GM18951 (cell line): ENCODE measurements around the gene SMG6.
"Not testable (repeated sequence)": the region's sequence is repeated elsewhere in the genome, so short reads cannot be mapped to it uniquely, and the experiment has no call there.

Experiments used
- POLR2A ChIP-seq: IDR thresholded peaks from 4 replicates; pipeline ENCODE4 v1.6.1; 2011; ENCODE audit warnings: mild to moderate bottlenecking; ENCODE audit not compliant: insufficient read length, insufficient read depth; ENCODE audit errors: extremely low read depth
- in situ Hi-C: fragments of 300-500 bp; cut with MboI; formaldehyde crosslinking; loops from one replicate; pipeline ENCODE4 v1.12.0; 2022; ENCODE audit warnings: low sequenced_read_pairs, mixed read lengths, inconsistent platforms; ENCODE audit not compliant: unreplicated experiment

The SMG6 gene

DNA sequence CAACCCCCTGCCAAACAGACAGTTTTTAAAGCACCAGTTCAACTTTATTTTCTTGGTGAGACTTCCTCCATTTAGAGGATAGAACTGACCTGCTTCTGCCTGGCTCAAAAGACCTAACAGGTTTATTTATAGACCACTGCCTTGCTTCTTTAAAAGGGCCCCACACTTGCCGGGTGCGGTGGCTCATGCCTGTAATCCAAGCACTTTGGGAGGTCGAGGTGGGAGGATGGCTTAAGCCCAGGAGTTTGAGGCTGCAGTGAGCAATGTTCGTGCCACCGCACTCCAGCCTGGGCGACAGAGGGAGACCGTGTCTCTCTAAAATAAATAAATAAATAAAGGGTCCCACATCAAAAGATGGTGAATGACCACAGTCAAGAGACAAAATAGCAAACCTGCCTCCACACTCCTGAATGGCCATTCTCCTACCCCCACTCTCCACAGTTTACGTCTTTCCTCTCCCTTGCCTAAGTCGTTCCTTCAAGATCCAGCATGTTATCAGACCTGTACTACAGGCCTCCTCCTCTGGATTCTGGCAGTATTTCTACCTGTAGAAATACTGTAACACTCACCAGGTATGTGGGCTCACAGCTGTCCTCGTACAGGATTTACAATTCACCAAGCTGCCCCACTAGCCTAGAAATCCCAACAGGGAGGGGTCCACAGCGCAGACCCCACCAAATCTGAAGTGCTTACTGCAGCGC, 95.6 kb downstream of the SMG6 start:
- in situ Hi-C loops: no loop called here

DNA sequence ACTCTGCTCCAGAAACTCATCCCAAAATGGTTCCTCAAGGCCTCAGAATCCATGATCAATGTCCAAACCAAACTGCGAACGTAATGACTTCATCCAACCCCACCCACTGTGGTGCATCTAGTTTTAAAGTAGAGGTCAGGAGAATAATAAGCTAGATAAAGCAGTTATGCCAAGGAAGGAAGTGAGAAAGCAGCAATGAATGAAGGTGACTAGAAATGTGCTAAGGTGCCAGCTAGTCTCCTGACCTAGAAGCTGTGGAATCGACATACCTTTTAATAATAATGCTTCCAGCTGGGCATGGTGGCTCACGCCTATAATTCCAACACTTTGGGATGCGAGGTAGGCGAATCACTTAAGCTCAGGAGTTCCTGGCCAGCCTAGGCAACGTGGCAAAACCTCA, 99.2 kb downstream of the SMG6 start:
- in situ Hi-C loops: no loop called here
- no peak for TF ChIP-seq POLR2A

More for the DNA sequence above, 95.6 kb downstream of the SMG6 start:
- TF ChIP-seq POLR2A: no peak

DNA sequence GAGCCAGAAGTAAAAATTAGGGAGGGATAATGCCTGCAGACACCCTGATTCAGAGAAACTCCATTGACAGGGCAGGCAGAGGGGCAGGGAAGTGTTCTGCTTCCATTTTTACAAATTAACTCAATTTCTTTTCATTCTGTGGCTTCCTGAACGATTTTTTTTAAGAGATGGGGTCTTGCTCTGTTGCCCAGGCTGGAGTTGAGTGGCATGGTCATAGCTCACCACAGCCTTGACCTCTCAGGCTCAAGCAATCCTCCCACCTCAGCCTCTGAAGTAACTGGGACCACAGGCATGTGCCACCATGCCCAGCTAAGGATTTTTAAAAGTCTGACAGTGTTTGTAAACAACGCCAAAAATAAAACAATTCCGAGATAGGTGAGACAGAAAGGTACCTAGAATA, 99.8 kb downstream of the SMG6 start:
- no peak for TF ChIP-seq POLR2A
- in situ Hi-C loops: no loop called here

DNA sequence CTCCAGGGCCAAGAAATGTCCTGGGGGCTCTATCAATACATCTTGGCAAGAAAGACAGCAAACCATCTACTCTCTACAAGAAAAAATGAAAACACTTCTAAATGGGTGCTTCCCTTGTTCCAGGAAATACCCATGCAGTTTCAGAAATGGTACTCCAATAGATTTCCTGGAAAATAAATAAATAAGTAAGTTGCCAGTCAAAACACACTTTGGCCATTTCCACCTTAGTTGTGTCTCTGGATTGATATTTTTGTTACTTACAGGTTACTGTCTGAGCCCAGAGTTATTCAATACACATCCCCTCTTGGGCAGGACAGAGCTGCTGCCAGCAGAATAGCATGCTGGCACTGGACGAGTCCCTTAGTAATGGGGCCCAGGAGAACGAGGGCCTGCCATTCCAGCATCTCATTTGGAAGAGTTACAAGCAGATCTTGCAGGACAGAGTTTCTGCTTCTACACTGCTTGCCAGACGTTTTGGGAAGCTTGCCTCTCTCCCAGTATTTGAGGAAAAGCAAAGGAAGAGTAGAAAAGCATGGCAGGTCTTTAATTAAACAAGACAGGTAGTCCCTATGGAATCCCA, 100.5 kb downstream of the SMG6 start:
- no peak for TF ChIP-seq POLR2A
- in situ Hi-C loops: no loop called here

DNA sequence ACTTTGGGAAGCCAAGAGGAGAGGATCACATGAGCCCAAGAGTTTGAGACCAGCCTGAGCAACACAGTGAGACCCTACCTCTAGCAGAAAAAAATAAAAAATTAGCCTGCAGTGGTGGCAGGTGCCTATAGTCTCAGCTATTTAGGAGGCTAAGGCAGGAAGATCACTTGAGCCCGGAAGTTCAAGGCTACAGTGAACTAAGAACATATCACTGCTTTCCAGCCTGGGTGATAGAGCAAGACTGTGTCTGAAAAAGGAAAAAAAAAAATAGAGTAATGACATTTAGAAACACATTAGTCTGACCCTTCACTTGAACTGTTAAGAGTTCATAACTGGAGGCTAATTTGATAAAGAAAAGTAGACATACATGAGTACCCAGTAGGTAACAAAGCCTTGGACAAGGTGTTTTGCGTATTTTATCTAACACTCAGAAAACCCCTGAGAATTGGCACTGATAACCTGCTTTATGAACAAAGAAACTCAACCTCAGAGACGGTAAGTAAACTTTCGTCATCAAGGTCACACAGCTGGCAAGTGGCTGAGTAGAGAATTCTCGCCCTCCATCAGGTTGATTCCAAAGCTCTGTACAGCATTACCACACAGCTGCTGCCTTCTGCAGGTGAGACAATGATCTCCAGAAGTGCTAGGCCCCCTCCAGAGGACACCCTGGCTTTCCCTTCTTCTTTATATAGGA, 101.1 kb downstream of the SMG6 start:
- in situ Hi-C loops: no loop called here
- TF ChIP-seq POLR2A: no peak

DNA sequence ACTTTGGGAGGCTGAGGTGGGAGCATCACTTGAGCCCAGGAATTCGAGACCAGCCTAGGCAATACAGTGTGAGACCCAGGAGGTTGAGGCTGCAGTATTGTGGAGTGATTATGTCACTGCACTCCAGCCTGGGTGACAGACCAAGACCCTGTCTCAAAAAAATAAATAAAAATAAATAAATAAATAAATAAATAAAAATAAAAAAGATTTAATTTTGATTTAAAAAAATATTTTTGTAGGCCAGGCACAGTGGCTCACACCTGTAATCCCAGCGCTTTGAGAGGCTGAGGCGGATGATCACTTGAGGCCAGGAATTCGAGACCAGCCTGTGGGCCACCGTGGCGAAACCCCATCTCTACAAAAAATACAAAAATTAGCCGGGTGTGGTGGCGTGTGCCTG, 104.2 kb downstream of the SMG6 start:
- in situ Hi-C loops: not testable (repeated sequence)

DNA sequence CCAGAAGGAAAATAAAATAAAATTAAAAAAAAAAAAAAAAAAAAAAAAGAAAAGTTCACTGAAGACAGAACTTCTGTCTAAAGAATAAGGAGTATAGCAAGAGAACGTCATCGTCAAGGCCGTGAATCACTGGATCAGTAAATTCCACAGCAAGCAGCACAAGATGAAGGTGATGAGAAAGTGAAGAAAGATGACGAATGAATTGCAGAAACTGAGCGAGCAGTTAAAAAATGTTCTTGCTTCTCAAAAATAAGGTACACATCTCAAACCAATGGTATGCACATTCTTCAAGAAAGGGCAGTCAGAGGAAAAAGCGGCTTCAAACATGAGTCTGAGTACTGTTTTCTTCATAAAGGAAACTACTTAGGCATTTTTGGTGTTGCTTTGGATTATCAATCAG, 104.7 kb downstream of the SMG6 start:
- in situ Hi-C loops: no loop called here
- TF ChIP-seq POLR2A: no peak

DNA sequence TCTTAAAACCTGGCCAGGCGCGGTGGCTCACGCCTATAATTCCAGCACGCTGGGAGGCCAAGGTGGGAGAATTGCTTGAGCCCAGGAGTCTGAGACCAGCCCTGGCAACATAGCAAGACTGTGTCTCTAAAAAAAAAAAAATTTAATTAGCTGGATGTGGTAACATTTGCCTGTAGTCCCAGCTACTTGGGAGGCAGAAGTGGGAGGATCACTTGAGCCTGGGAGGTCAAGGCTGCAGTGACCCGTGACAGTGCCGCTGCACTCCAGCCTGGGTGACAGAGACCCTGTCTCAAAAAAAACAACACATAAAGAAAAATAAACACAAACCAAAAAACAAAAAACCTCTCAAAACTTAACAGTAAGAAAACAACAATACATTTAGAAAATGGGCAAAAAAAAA, 106.3 kb downstream of the SMG6 start:
- in situ Hi-C loops: no loop called here

DNA sequence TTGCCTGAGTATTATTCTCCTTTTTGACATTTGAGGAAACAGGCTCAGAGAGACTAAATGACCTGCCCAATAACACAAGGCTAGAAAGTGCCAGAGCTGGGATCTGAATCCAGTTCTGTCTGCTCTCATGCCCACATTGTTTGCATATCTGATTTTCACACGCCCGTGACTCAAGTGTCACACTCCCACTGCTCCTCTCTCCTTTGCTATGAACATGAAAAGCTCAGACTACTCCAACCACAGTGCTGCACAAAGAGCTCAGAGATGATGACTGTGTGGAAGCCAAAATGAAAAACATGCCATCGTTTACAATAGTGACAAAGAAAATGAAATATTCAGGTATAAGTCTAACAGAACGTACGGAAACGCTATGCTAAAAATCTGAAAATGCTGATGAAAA, 107.9 kb downstream of the SMG6 start:
- no peak for TF ChIP-seq POLR2A
- in situ Hi-C loops: no loop called here

More for the DNA sequence above, 106.3 kb downstream of the SMG6 start:
- no peak for TF ChIP-seq POLR2A

DNA sequence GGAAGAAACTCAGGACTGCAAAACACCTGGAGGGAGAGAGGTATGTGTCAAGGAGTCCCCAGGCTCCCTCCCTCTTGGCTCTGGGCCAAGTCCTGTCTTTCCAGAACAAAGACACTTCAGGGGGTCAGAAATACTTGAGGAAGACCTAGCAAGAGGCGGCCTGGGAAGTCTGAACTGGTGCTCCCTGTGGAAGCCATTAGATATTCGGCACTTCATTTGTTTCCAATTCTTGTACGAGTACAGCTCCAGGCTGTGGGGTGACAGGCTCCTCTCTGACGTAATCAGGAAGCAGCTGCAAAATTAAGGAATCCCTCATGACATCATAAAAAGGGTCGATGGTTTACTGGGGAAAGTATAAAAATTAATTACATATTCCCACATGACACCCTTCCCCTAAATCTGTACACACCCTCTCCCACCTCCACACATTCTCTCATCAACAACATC, 108.7 kb downstream of the SMG6 start:
- in situ Hi-C loops: no loop called here
- TF ChIP-seq POLR2A: no peak

DNA sequence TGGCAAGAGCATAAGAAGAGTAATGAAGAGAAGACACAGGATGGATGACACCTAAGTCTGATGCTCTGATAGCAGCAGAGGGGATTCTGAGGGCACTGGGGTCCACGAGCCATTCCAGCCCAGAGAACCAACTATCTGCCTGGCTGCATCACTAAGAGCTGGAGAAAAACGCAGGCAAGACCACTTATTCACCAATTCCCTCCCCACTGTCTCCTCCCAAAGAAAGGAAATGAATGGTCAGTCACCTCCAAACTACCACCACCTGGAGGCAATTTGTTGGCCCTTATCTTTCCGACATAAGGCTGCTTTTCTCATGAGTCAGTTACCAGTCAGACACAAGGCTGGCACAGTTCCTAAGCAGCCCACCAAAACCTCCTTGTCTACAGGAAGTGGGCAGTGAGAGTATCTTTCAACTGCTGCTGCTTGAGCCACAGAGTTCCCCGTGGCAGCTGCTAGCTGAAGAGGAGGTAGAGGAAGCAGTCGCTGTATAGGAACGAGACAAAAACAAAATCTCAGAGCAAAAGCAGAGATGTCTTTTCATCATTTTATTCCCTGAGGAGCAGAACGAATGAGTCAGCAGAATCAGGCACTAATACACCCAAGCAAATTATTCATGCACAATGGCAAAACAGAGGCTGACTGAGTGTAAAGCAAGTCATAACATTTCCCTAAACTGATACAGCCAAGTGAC, 111.1 kb downstream of the SMG6 start:
- TF ChIP-seq POLR2A: no peak

DNA sequence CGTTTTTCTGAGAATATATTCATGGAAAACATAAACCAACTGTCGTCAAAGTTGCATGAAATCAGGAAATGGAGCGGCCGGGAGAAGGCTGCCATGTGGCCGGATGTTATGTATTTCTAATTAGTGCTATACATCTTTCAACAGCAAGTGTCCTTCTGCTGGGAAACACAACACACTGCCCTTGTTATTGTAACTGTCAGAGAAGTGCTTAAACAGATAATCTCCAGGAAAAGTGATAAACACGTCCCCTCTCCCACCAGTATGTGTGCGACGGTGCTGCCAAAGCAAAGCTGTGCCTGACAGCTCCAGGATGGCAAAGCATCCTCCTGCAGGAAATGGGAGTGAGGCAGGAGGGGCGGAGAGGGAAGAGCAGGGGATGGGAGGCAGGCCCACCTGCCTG, 111.8 kb downstream of the SMG6 start:
- no peak for TF ChIP-seq POLR2A
- in situ Hi-C loops: no loop called here

More for the DNA sequence above, 111.1 kb downstream of the SMG6 start:
- in situ Hi-C loops: no loop called here

DNA sequence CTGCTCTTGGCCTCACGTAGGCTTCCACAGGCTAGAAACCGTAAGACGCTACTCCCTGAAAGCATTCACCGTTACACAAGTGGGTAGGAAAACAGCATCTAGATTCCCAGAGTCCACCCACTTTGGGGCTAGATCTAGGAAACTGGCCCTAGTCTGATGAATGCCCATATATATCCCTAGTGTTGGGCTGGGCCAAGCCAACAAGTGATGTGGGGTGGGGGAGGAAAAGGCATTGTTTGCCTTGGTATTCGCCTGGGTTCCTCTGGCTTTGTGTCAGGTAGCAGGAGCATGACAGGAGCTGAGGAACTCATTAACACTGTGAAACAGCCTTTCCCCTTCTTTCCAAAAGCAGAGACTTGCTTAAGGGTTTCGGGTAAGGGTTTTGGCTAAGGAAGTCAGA, 112.4 kb downstream of the SMG6 start:
- TF ChIP-seq POLR2A: no peak
- in situ Hi-C loops: no loop called here
